Measurements from ENCODE around the gene DNAH7. TPM values are rescaled to one million over a fixed set of nuclear protein-coding genes. Genes with fewer than 3 reads are reported as not detected.

DNAH7 gene
- total and polyA plus RNA-seq, 2 of the 4 experiments (the other 2 are of a cell fraction): 0.22 to 0.36 TPM

GRCh38 chr2:196080526-196080925 is 11.9 kb upstream of the DNAH7 start:
- WGBS, 2 experiments (ENCODE audit: extremely low coverage in 2 of 2, insufficient read length in 1 of 2): no CpG with 5 or more reads among the region's 2 CpGs
- no peak overlapping the region for H2AK9ac ChIP-seq (replicated peaks; ENCODE audit: low read depth, low read length, poor library complexity)
- no peak overlapping the region for H3K18ac ChIP-seq (ENCODE audit: low read depth, low read length)
- no TSS peak for BruUV-seq (replicated peaks)
- no peaks in the 10 kb centered on the region for H3K79me1 ChIP-seq (ENCODE audit: low read depth in 1 of 2, low read length in 2 of 2)
- no peak overlapping the region for H3K4me3 ChIP-seq (ENCODE audit: insufficient read depth, low read depth, low read length)
- no peaks in the 10 kb centered on the region for H3K36me3 ChIP-seq (ENCODE audit: control insufficient read depth, insufficient read depth, low read length)
- no peak overlapping the region for H4K5ac ChIP-seq (ENCODE audit: low read depth, low read length)
- no peak overlapping the region for H2BK15ac ChIP-seq (ENCODE audit: low read depth, low read length)
- peaks cover 6% of the 10 kb centered on the region for H3K4me1 ChIP-seq (ENCODE audit: control insufficient read depth, insufficient read depth, low read length)
- DNase-seq: no peak
- H2BK20ac ChIP-seq (ENCODE audit: low read depth, low read length): no peak overlapping the region
- ChIA-PET POLR2A (ENCODE audit: unreplicated experiment) (no interaction called here), CTCF (interaction anchor here (1.3 to 1.6 kb wide), 3 partner anchors 83 to 256 kb away, joined by 4 to 10 read pairs (median 7); no protein-coding TSS in a partner anchor)
- H3K4me2 ChIP-seq (ENCODE audit: low read depth, low read length): no peak overlapping the region
- no peak overlapping the region for H2BK5ac ChIP-seq (ENCODE audit: low read depth, low read length, poor library complexity, severe bottlenecking)
- no peak overlapping the region for H3K27ac ChIP-seq (ENCODE audit: insufficient read depth, low read length)
- H3K27me3 ChIP-seq (ENCODE audit: control insufficient read depth, insufficient read depth, low read length): no peaks in the 10 kb centered on the region
- H3K9me1 ChIP-seq (ENCODE audit: insufficient read depth, low read length): peaks cover 2% of the 10 kb centered on the region; the same call in 1 of the 2 replicates
- H4K91ac ChIP-seq (ENCODE audit: insufficient read depth, low read depth, low read length): no peak overlapping the region
- peaks cover 3% of the 10 kb centered on the region for H3K9me3 ChIP-seq (ENCODE audit: control insufficient read depth, insufficient read depth, low read length)
- intact Hi-C loops (cut with micrococcal nuclease) (no loop called here), in situ Hi-C loops (cut with MboI; ENCODE audit: low sequenced_read_pairs) (loop anchor here (5.0 to 25.0 kb wide), 2 partner anchors 257 to 357 kb away; no protein-coding TSS in a partner anchor), dilution Hi-C loops (cut with HindIII; ENCODE audit: low sequenced_read_pairs, unreplicated experiment) (no loop called here)
- no peak overlapping the region for H2AFZ ChIP-seq (replicated peaks; ENCODE audit: low read length, poor library complexity)
- no peak overlapping the region for H3K9ac ChIP-seq (ENCODE audit: low read depth, low read length)
- TF ChIP-seq MAFK (IDR thresholded peaks at IDR 0.05; ENCODE audit: low read depth, low read length) (no peak), MAZ (IDR thresholded peaks at IDR 0.05; ENCODE audit: borderline replicate concordance, low read depth, low read length) (no peak), MXI1 (IDR thresholded peaks at IDR 0.05; ENCODE audit: borderline replicate concordance, low read depth, low read length) (no peak), USF2 (IDR thresholded peaks at IDR 0.05; ENCODE audit: low read depth, low read length) (no peak), NFE2L2 (IDR thresholded peaks at IDR 0.05; ENCODE audit: low read depth, low read length) (no peak), RAD21 (IDR thresholded peaks at IDR 0.05; ENCODE audit: low read length) (no peak), RFX5 (IDR thresholded peaks at IDR 0.05; ENCODE audit: low read depth, low read length) (no peak), CHD1 (IDR thresholded peaks at IDR 0.05; ENCODE audit: low read depth, low read length) (no peak), FOS (IDR thresholded peaks at IDR 0.05; ENCODE audit: low read depth, low read length) (no peak), POLR2A (IDR thresholded peaks at IDR 0.05; ENCODE audit: low read depth, low read length) (no peak), SMC3 (IDR thresholded peaks at IDR 0.05; ENCODE audit: low read depth, low read length) (no peak), BHLHE40 (IDR thresholded peaks at IDR 0.05; ENCODE audit: low read depth, low read length) (no peak), CTCF (conservative IDR thresholded peaks at IDR 0.05; ENCODE audit: low read depth, low read length) (no peak), CEBPB (IDR thresholded peaks at IDR 0.05; ENCODE audit: low read depth, low read length) (no peak), ELK1 (IDR thresholded peaks at IDR 0.05; ENCODE audit: borderline replicate concordance, low read depth, low read length) (no peak), RCOR1 (IDR thresholded peaks at IDR 0.05; ENCODE audit: insufficient replicate concordance, low read length) (no peak)
- H4K20me1 ChIP-seq (ENCODE audit: insufficient read depth, low read length): no peaks in the 10 kb centered on the region
- no peak overlapping the region for H4K8ac ChIP-seq (ENCODE audit: low read depth in 2 of 2, low read length in 2 of 2)
- H3K56ac ChIP-seq (ENCODE audit: extremely low read depth, insufficient read depth, low read length): no peak overlapping the region
- H2BK120ac ChIP-seq (ENCODE audit: low read depth, low read length): no peak overlapping the region
- no peak overlapping the region for H3K23ac ChIP-seq (ENCODE audit: low read depth, low read length)
- ATAC-seq (ENCODE audit: low read depth): no peak
- no peak overlapping the region for H2AK5ac ChIP-seq (ENCODE audit: low read depth, low read length)
- no peak overlapping the region for H3K4ac ChIP-seq (ENCODE audit: low read depth, low read length)
- H3K14ac ChIP-seq (replicated peaks; ENCODE audit: low read depth, low read length): no peak overlapping the region

All from IMR-90 (cell line).